ENCODE results near the gene NAALADL2. TPM values are rescaled to one million over a fixed set of nuclear protein-coding genes. Genes with fewer than 3 reads are reported as not detected.
"Not testable (repeated sequence)": the region's sequence is repeated elsewhere in the genome, so short reads cannot be mapped to it uniquely, and the experiment has no call there.

Gene NAALADL2
- total RNA-seq, 1 donor: 23.5 TPM

DNA sequence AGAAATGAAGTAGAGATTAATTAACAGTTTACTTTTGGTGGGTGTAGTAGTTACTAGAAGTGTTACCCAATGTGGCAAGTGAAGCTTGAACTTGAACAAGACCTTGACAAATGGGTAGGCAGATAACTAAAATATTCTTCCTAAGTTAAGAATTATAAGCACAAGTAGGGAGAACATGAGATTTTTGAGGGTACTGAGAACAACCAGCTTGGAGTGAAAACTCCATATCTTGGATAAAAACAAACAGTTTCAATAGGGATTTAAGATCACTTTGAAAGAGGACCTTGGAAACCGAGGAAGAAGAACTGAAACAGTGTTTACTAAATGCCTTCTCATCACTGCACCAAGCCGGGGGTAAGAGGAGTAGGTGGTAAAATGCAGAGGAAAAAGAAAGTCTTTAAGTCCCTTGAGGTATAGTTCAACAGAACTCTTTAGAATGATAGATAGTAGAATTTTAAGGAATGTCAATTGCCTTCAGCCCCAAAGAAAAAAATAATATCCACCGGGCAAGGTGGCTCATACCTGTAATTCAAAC is 496.7 kb downstream of the NAALADL2 start:
- Histone ChIP-seq H3K79me2 (ENCODE audit: insufficient read depth, low read length) (no peaks in the 10 kb centered on the region), H3K9me3 (ENCODE audit: low read depth, low read length) (no peaks in the 10 kb centered on the region), H4K20me1 (ENCODE audit: insufficient read depth, low read length) (no peaks in the 10 kb centered on the region), H3K36me3 (ENCODE audit: insufficient read depth, low read length) (no peaks in the 10 kb centered on the region), H3K4me2 (ENCODE audit: insufficient read depth, low read length) (no peak overlapping the region), H3K4me3 (ENCODE audit: insufficient read depth, low read length) (no peak overlapping the region), H3K4me1 (ENCODE audit: insufficient read depth, low read length) (peaks cover 15% of the 10 kb centered on the region), H3K27ac (ENCODE audit: low read depth, low read length) (no peak overlapping the region), H2AFZ (ENCODE audit: low read length) (no peak overlapping the region), H3K27me3 (ENCODE audit: insufficient read depth, low read length) (no peaks in the 10 kb centered on the region)
- TF ChIP-seq, protein P1, sequence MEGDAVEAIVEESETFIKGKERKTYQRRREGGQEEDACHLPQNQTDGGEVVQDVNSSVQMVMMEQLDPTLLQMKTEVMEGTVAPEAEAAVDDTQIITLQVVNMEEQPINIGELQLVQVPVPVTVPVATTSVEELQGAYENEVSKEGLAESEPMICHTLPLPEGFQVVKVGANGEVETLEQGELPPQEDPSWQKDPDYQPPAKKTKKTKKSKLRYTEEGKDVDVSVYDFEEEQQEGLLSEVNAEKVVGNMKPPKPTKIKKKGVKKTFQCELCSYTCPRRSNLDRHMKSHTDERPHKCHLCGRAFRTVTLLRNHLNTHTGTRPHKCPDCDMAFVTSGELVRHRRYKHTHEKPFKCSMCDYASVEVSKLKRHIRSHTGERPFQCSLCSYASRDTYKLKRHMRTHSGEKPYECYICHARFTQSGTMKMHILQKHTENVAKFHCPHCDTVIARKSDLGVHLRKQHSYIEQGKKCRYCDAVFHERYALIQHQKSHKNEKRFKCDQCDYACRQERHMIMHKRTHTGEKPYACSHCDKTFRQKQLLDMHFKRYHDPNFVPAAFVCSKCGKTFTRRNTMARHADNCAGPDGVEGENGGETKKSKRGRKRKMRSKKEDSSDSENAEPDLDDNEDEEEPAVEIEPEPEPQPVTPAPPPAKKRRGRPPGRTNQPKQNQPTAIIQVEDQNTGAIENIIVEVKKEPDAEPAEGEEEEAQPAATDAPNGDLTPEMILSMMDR (IDR thresholded peaks at IDR 0.05; ENCODE audit: extremely low read depth, low read depth, low read length): no peak
- no peak for DNase-seq (ENCODE audit: insufficient read length, low spot score, missing footprints)

- TF ChIP-seq, protein P1 (IDR thresholded peaks at IDR 0.05; ENCODE audit: extremely low read depth, low read depth, low read length): no peak
- DNase-seq (ENCODE audit: insufficient read length, low spot score, missing footprints): no peak
- H4K20me1 ChIP-seq (ENCODE audit: insufficient read depth, low read length): no peaks in the 10 kb centered on the region
- no peaks in the 10 kb centered on the region for H3K79me2 ChIP-seq (ENCODE audit: insufficient read depth, low read length)
- H3K4me3 ChIP-seq (ENCODE audit: insufficient read depth, low read length): no peak overlapping the region
- H2AFZ ChIP-seq (ENCODE audit: low read length): no peak overlapping the region
- H3K36me3 ChIP-seq (ENCODE audit: insufficient read depth, low read length): no peaks in the 10 kb centered on the region
- peaks cover 15% of the 10 kb centered on the region for H3K4me1 ChIP-seq (ENCODE audit: insufficient read depth, low read length)
- peak overlapping the region; percentile 20 for H3K27ac ChIP-seq (ENCODE audit: low read depth, low read length)
- H3K4me2 ChIP-seq (ENCODE audit: insufficient read depth, low read length): peak overlapping the region; percentile 17
- no peaks in the 10 kb centered on the region for H3K27me3 ChIP-seq (ENCODE audit: insufficient read depth, low read length)
- H3K9me3 ChIP-seq (ENCODE audit: low read depth, low read length): no peaks in the 10 kb centered on the region
Measured at GRCh38 chr3:175356899-175357324, 497.8 kb downstream of the NAALADL2 start.

GRCh38 chr3:175357758-175358157 is 498.6 kb downstream of the NAALADL2 start:
- DNase-seq (ENCODE audit: insufficient read length, low spot score, missing footprints): no peak
- H3K4me3 ChIP-seq (ENCODE audit: insufficient read depth, low read length): no peak overlapping the region

DNA sequence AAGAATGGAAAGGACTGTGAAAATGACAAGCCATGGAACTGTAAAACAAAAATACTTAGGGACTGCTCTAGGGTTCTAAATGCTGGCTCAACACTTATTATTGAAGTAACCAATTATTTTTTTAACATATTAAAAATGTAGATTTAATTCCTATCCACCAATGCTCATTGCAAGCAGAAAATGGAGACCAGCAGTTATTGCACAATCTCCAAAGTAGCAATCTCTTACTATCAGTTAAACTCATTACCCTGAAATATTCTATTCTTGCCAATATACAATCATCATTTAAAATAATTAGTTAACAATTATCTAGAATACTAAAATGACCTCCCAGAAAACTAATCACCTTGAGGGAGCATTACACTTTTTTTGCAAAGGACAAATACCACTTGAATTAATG is 499.8 kb downstream of the NAALADL2 start:
- no peak overlapping the region for H2AFZ ChIP-seq (ENCODE audit: low read length)

More at GRCh38 chr3:175357758-175358157, 498.6 kb downstream of the NAALADL2 start:
- H3K4me2 ChIP-seq (ENCODE audit: insufficient read depth, low read length): no peak overlapping the region
- no peak overlapping the region for H3K27ac ChIP-seq (ENCODE audit: low read depth, low read length)
- no peaks in the 10 kb centered on the region for H3K27me3 ChIP-seq (ENCODE audit: insufficient read depth, low read length)
- no peaks in the 10 kb centered on the region for H3K36me3 ChIP-seq (ENCODE audit: insufficient read depth, low read length)
- H3K9me3 ChIP-seq (ENCODE audit: low read depth, low read length): no peaks in the 10 kb centered on the region
- no peaks in the 10 kb centered on the region for H3K79me2 ChIP-seq (ENCODE audit: insufficient read depth, low read length)
- H4K20me1 ChIP-seq (ENCODE audit: insufficient read depth, low read length): no peaks in the 10 kb centered on the region
- no peak overlapping the region for H2AFZ ChIP-seq (ENCODE audit: low read length)
- H3K4me1 ChIP-seq (ENCODE audit: insufficient read depth, low read length): peaks cover 15% of the 10 kb centered on the region
- TF ChIP-seq, protein P1 (IDR thresholded peaks at IDR 0.05; ENCODE audit: extremely low read depth, low read depth, low read length): no peak

DNA sequence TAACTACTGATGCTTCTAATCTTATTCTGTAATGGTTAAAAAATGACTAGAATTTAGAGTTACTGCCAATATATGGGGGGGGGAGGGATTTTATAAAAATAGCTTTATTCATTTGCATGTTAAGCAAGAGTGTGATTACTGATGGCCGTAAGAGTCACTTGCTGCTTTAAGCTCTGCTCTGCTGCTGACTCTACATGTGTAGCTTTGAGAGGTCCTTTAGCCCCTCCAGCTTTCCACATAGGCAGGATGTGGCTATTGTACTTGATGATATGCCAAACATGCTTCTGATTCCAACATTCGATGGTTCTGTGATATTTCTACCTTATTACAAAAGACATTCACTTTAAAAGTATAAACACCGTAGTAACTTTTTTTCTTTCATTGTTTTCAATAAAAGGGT is 511.3 kb downstream of the NAALADL2 start:
- H3K79me2 ChIP-seq (ENCODE audit: insufficient read depth, low read length); H3K27me3 ChIP-seq (ENCODE audit: insufficient read depth, low read length); DNase-seq (ENCODE audit: insufficient read length, low spot score, missing footprints); H3K9me3 ChIP-seq (ENCODE audit: low read depth, low read length); H3K36me3 ChIP-seq (ENCODE audit: insufficient read depth, low read length); H4K20me1 ChIP-seq (ENCODE audit: insufficient read depth, low read length): not testable (repeated sequence)
- Histone ChIP-seq H3K4me3 (ENCODE audit: insufficient read depth, low read length) (peak overlapping the region; percentile 22), H2AFZ (ENCODE audit: low read length) (peak overlapping the region; percentile 85), H3K27ac (ENCODE audit: low read depth, low read length) (peak overlapping the region; percentile 70), H3K4me1 (ENCODE audit: insufficient read depth, low read length) (peaks cover 13% of the 10 kb centered on the region), H3K4me2 (ENCODE audit: insufficient read depth, low read length) (peak overlapping the region; percentile 74)

More for the DNA sequence above, 499.8 kb downstream of the NAALADL2 start:
- Histone ChIP-seq H3K36me3 (ENCODE audit: insufficient read depth, low read length) (no peaks in the 10 kb centered on the region), H3K4me1 (ENCODE audit: insufficient read depth, low read length) (peaks cover 15% of the 10 kb centered on the region), H3K4me3 (ENCODE audit: insufficient read depth, low read length) (no peak overlapping the region), H3K27ac (ENCODE audit: low read depth, low read length) (no peak overlapping the region), H3K79me2 (ENCODE audit: insufficient read depth, low read length) (no peaks in the 10 kb centered on the region), H3K4me2 (ENCODE audit: insufficient read depth, low read length) (no peak overlapping the region), H3K9me3 (ENCODE audit: low read depth, low read length) (no peaks in the 10 kb centered on the region), H3K27me3 (ENCODE audit: insufficient read depth, low read length) (no peaks in the 10 kb centered on the region), H4K20me1 (ENCODE audit: insufficient read depth, low read length) (no peaks in the 10 kb centered on the region)
- TF ChIP-seq, protein P1 (IDR thresholded peaks at IDR 0.05; ENCODE audit: extremely low read depth, low read depth, low read length): no peak
- no peak for DNase-seq (ENCODE audit: insufficient read length, low spot score, missing footprints)

DNA sequence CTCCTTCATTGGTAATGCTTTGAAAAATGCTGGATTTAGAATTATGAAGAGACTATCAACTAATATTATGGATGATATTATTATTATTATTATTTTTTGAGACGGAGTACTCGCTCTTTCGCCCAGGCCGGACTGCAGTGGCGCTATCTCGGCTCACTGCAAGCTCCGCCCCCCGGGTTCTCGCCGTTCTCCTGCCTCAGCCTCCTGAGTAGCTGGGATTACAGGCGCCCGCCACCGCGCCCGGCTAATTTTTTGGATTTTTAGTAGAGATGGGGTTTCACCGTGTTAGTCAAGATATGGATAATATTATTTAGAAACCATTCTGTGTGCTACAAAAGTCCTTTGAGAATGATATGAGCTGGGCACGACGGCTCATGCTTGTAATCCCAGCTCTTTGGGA is 512.1 kb downstream of the NAALADL2 start:
- not testable (repeated sequence) for DNase-seq (ENCODE audit: insufficient read length, low spot score, missing footprints); H3K27me3 ChIP-seq (ENCODE audit: insufficient read depth, low read length); H3K79me2 ChIP-seq (ENCODE audit: insufficient read depth, low read length); H3K4me2 ChIP-seq (ENCODE audit: insufficient read depth, low read length); H2AFZ ChIP-seq (ENCODE audit: low read length); H3K27ac ChIP-seq (ENCODE audit: low read depth, low read length); H3K9me3 ChIP-seq (ENCODE audit: low read depth, low read length); H3K36me3 ChIP-seq (ENCODE audit: insufficient read depth, low read length); H3K4me3 ChIP-seq (ENCODE audit: insufficient read depth, low read length); H4K20me1 ChIP-seq (ENCODE audit: insufficient read depth, low read length)
- peaks cover 13% of the 10 kb centered on the region for H3K4me1 ChIP-seq (ENCODE audit: insufficient read depth, low read length)

Data from osteoblast (primary cell).